ENCODE data around the gene RFX3.

The RFX3 gene

GRCh38 chr9:3477236-3477834 lies 48.5 kb downstream of the RFX3 start:
- DNase-seq (ENCODE audit: low read depth, low spot score) = no peak

- DNase-seq (ENCODE audit: low read depth, low spot score) = no peak
These were observed 50.3 kb downstream of the RFX3 start for GRCh38 chr9:3475300-3476020.

GRCh38 chr9:3474821-3475220 lies 51.0 kb downstream of the RFX3 start:
- no peak for DNase-seq (ENCODE audit: low read depth, low spot score)

- no peak for DNase-seq (ENCODE audit: low read depth, low spot score)
These were observed 52.4 kb downstream of the RFX3 start for GRCh38 chr9:3473405-3473804.

- no peak for DNase-seq (ENCODE audit: low read depth, low spot score)
These were observed 53.9 kb downstream of the RFX3 start for GRCh38 chr9:3471883-3472282.

- DNase-seq (ENCODE audit: low read depth, low spot score) = no peak
These were observed 57.2 kb downstream of the RFX3 start for GRCh38 chr9:3468421-3469205.

- DNase-seq (ENCODE audit: low read depth, low spot score) = no peak
These were observed 58.1 kb downstream of the RFX3 start for GRCh38 chr9:3467593-3468219.

GRCh38 chr9:3464033-3464638 lies 61.7 kb downstream of the RFX3 start:
- no peak for DNase-seq (ENCODE audit: low read depth, low spot score)

- DNase-seq (ENCODE audit: low read depth, low spot score) = no peak
These were observed 66.9 kb downstream of the RFX3 start for GRCh38 chr9:3458806-3459475.

- no peak for DNase-seq (ENCODE audit: low read depth, low spot score)
These were observed 68.6 kb downstream of the RFX3 start for GRCh38 chr9:3457175-3457574.

- DNase-seq (ENCODE audit: low read depth, low spot score) = no peak
These were observed 70.1 kb downstream of the RFX3 start for GRCh38 chr9:3455717-3456116.

GRCh38 chr9:3455094-3455493 lies 70.7 kb downstream of the RFX3 start:
- no peak for DNase-seq (ENCODE audit: low read depth, low spot score)

GRCh38 chr9:3451956-3452355 lies 73.8 kb downstream of the RFX3 start:
- DNase-seq (ENCODE audit: low read depth, low spot score) = no peak

- no peak for DNase-seq (ENCODE audit: low read depth, low spot score)
These were observed 78.0 kb downstream of the RFX3 start for GRCh38 chr9:3447788-3448187.

- no peak for DNase-seq (ENCODE audit: low read depth, low spot score)
These were observed 78.7 kb downstream of the RFX3 start for GRCh38 chr9:3447143-3447542.

- no peak for DNase-seq (ENCODE audit: low read depth, low spot score)
These were observed 79.5 kb downstream of the RFX3 start for GRCh38 chr9:3446313-3446712.

GRCh38 chr9:3444016-3444415 lies 81.8 kb downstream of the RFX3 start:
- no peak for DNase-seq (ENCODE audit: low read depth, low spot score)

GRCh38 chr9:3441197-3441816 lies 84.5 kb downstream of the RFX3 start:
- no peak for DNase-seq (ENCODE audit: low read depth, low spot score)

GRCh38 chr9:3436629-3437420 lies 89.0 kb downstream of the RFX3 start:
- no peak for DNase-seq (ENCODE audit: low read depth, low spot score)

GRCh38 chr9:3435732-3436131 lies 90.1 kb downstream of the RFX3 start:
- DNase-seq (ENCODE audit: low read depth, low spot score) = no peak

Measured in brain pericyte (primary cell).